GM13976 (cell line): ENCODE results near the gene RASAL2.

ENCODE experiments used
- DNase-seq: peaks from one replicate; pipeline ENCODE4 v3.0.0; 2012; ENCODE audit warnings: low spot score
- in situ Hi-C: fragments of 300-500 bp; cut with MboI; formaldehyde crosslinking; loops from one replicate; pipeline ENCODE4 v1.12.0; 2022; ENCODE audit warnings: low sequenced_read_pairs, mixed read lengths, inconsistent platforms; ENCODE audit not compliant: unreplicated experiment
- TF ChIP-seq, protein P1 (sequence below): IDR thresholded peaks from 2 replicates; pipeline ENCODE4 v1.5.1; 2012; ENCODE audit warnings: borderline replicate concordance, mild to moderate bottlenecking; ENCODE audit not compliant: insufficient read depth; ENCODE audit errors: extremely low read depth, missing control alignments, control extremely low read depth

The RASAL2 gene

DNA sequence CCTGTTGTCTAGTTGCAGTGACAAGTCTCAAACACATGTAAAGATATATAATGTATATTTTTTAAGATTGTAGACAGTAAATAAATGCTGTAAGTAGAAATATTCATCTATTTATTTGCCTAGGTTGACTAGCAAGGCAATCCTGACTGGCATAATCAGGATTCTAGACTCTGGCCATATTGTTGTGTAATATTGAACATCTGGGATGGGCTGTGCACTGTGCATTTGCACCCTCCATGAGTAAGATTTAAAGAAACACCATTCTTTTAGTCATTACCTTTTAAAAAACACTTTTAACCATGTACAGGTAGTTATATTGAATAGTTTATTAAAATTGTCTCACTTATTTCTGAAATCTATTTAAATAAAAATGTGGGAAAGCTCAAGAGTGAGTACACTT, 32.4 kb downstream of the RASAL2 start:
- TF ChIP-seq, protein P1, sequence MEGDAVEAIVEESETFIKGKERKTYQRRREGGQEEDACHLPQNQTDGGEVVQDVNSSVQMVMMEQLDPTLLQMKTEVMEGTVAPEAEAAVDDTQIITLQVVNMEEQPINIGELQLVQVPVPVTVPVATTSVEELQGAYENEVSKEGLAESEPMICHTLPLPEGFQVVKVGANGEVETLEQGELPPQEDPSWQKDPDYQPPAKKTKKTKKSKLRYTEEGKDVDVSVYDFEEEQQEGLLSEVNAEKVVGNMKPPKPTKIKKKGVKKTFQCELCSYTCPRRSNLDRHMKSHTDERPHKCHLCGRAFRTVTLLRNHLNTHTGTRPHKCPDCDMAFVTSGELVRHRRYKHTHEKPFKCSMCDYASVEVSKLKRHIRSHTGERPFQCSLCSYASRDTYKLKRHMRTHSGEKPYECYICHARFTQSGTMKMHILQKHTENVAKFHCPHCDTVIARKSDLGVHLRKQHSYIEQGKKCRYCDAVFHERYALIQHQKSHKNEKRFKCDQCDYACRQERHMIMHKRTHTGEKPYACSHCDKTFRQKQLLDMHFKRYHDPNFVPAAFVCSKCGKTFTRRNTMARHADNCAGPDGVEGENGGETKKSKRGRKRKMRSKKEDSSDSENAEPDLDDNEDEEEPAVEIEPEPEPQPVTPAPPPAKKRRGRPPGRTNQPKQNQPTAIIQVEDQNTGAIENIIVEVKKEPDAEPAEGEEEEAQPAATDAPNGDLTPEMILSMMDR = no peak

DNA sequence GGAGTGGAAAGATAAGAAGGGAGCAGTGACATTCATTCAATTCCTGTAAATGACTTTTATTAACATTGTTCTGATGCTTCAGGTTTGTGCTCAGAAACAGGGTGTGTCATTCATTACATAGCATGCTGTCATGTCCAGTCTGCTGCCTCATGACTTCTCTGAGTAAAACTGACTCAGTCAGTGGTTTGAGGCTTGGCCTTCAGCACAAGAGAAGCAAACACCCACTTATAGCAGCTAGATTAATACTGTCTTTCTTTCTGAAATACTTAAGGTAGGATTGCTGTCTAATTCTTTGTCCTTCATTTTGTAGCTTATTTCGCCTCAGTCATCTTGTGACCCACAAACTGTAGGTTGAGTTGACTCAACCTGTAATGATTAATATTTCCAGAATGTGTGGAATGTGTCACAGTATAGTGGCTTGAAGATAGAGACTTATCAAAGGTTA, 32.9 kb downstream of the RASAL2 start:
- no peak for DNase-seq
- in situ Hi-C loops = no loop called here
- TF ChIP-seq, protein P1 = no peak

More for the DNA sequence above, 32.4 kb downstream of the RASAL2 start:
- in situ Hi-C loops = no loop called here
- no peak for DNase-seq

DNA sequence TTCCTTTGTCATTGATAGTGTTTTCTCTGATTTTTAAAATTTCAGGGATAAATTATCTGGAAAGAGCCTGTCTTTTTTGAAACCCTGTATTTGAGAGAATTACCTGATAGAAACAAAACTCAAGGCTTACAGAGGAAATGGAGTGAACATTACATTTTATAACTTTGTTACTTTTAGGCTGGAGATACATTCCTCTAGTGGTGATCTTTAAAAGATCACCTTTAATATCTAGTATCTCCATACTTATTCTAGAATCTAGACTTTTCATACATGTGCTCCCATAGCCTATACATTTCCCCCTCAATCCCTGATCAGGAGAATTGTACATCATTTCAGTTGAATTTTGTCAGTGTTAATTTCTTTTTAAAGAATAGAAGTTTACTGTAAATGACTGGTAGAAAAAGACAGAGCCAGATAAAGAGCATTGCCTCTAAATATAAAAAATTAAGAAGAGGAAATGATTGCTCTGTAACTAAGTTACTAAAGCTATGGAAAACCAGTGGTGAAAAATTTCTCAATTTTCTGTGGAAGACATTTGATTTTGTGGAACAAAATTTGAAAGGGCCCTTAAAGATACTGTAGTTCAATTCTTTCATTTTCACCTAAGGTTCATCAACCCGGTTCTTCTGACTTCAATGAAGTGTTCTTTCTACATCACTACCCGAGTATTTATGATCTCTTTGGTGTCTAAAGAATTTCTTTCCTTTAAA, 33.7 kb downstream of the RASAL2 start:
- no peak for DNase-seq
- in situ Hi-C loops = no loop called here
- TF ChIP-seq, protein P1 = no peak

DNA sequence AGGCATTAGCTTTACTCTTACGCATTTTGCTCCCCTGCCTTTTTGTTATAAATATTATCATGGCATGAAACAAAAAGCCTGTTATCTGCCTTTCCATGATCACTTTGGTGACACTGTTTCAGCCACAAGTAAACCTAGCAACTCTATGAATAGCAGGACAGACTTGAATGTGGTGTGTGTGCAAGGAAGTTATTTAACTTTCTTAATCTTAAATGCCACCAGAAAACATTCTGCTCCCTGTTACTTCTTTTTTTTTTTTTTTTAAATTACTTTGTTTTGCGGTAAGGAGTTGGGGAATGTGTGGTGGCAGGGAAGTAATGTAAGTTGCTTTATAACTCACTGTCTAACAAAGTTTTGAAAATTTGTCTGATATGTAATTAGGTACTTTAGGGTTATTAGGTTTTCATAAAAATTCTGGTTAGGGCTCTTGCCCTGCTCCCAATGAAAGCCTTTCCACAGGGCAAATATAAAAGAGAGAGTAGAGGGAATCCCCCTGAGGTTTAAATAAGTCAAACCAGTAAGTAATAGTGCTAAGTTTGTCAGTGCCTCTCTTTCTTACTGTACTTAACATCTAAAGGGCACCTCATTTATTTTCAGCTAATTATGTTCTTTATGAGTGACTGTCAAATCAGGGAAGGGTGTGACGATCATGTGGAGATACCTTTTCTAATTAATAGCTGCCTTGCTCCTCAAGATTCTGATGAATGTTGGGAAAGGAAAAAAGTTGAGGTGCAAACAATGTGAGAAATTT, 39.5 kb downstream of the RASAL2 start:
- TF ChIP-seq, protein P1 = no peak
- in situ Hi-C loops = no loop called here
- no peak for DNase-seq

DNA sequence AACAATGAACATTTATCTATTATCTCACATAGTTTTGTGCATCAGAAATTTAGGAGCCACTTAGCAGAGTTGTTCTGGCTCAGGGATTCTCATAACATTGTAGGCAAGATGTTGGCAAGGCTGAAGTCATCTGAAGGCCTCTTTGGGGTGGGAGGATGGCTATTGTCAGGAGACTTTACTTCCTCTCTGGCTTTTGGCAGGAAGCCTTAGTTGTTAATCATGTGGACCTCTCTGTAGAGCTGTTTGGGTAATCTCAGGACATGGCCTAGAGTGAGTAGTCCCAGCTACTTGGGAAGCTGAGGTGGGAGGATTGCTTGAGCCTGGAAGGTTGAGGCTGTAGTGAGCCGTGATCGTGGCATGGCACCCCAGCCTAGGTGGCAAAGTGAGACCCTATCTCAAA, 40.2 kb downstream of the RASAL2 start:
- TF ChIP-seq, protein P1 = no peak
- no peak for DNase-seq
- in situ Hi-C loops = no loop called here

DNA sequence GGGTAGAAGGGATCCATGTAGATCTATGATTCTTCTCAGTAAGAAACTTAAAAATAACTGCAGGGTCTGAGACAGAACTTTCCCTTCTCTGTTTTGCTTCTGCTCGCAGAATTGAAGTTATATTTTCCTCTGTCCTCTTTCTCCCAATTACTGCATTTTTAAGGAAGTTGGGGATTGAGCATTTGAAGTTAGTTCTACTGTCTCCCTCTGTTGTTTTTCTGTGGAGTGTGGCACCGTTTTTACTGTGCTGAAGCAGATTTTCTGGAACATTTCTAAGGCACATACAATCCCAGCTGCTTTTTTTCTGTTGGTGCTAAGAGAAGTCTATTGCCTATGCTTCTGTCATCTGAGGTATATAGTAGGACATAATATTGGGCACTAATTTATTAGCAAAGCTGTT, 43.3 kb downstream of the RASAL2 start:
- TF ChIP-seq, protein P1 = no peak
- no peak for DNase-seq
- in situ Hi-C loops = no loop called here
